ENCODE results near the gene CLEC2D.

CLEC2D gene

DNA sequence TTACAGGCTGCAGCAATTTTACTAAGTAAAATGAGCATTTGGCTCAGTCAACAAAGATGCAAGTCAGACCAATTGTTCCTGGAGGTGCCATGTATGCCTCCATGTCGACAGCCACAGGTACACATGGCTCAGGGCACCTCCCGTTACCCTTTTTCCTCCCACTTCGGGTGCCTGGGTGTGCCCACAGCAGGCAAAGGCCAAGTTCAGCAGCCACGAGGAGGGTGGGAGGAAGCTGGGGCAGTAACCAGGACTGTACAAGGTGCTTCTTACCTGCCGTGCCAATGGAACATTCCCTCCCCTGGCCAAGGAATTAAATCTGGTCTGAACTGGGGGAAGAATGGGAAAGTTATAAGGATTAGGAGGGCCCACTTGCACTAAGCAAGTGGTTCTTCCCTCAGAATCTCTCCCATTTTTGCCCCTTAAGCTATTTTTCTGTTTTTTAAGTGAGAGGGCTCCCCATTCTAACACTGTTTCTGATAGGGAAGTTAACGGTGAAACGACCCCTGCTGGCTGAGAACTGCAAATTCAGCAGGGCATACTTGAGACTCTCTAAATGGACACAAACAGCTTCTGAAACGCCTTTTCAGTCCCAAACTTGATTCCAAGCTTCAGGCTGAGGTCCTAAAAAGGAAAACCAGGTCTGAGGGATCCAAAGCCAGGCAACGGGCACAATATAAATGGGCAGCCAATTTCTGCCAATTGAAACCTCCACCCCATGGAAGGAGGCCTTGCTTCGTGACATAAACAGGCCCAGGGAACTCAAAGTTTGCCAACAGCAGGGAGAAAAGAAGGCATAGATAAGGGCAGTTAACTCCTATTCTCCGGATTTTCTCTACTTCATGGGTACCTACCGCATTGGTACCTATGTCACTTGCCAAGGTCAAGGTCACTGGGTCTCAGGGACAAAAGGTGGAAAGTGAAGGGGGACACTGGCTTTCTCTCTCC is 38.6 kb downstream of the CLEC2D start:
- H3K9ac ChIP-seq (ENCODE audit: low read depth, low read length, poor library complexity), result no peak overlapping the region
- peak; percentile 29 for DNase-seq (ENCODE audit: low spot score)
- no peak overlapping the region for H4K91ac ChIP-seq (ENCODE audit: low read depth, low read length, poor library complexity)
- no peak overlapping the region for H3K4me3 ChIP-seq (ENCODE audit: low read length in 2 of 2)
- no peak overlapping the region for H3K4ac ChIP-seq (ENCODE audit: low read length)
- H2BK120ac ChIP-seq (ENCODE audit: low read depth, low read length), result no peak overlapping the region
- WGBS, 2 donors (ENCODE audit: extremely low coverage in 2 of 2, insufficient read length in 2 of 2, insufficient replicate concordance in 1 of 2), result no CpG with 5 or more reads among the region's 12 CpGs
- H3K27ac ChIP-seq (replicated peaks; ENCODE audit: low read length), result no peak overlapping the region
- H3K9me3 ChIP-seq (replicated peaks in 1 of 2; ENCODE audit: control insufficient read depth in 2 of 2, insufficient read depth in 1 of 2, low read depth in 1 of 2, low read length in 2 of 2), result no peaks in the 10 kb centered on the region
- no peaks in the 10 kb centered on the region for H3K4me1 ChIP-seq (ENCODE audit: control insufficient read depth in 2 of 2, insufficient read depth in 1 of 2, low read depth in 1 of 2, low read length in 2 of 2)
- no peak overlapping the region for H3K23ac ChIP-seq (ENCODE audit: low read depth, low read length, poor library complexity)
- no peaks in the 10 kb centered on the region for H3K36me3 ChIP-seq (replicated peaks in 1 of 2; ENCODE audit: control insufficient read depth in 2 of 2, insufficient read depth in 2 of 2, low read length in 2 of 2)
- no peaks in the 10 kb centered on the region for H3K79me1 ChIP-seq (ENCODE audit: low read depth, low read length)
- H2AFZ ChIP-seq (ENCODE audit: low read length), result peak overlapping the region; percentile 75
- no peak overlapping the region for H2BK15ac ChIP-seq (ENCODE audit: low read length)
- no peak overlapping the region for H2BK12ac ChIP-seq (ENCODE audit: low read length)
- H3K27me3 ChIP-seq (ENCODE audit: control insufficient read depth in 3 of 3, insufficient read depth in 3 of 3, low read depth in 1 of 3, low read length in 3 of 3), result no peaks in the 10 kb centered on the region
- H3K4me2 ChIP-seq (ENCODE audit: insufficient read depth, low read length, poor library complexity, severe bottlenecking), result no peak overlapping the region
- H2BK5ac ChIP-seq (ENCODE audit: low read length), result no peak overlapping the region
- no peak overlapping the region for H2AK5ac ChIP-seq (ENCODE audit: low read depth, low read length)
- H4K8ac ChIP-seq (ENCODE audit: low read depth, low read length), result no peak overlapping the region
- H3K14ac ChIP-seq (ENCODE audit: low read length), result no peak overlapping the region
- peak overlapping the region; percentile 53 for H3K18ac ChIP-seq (ENCODE audit: low read length)

DNA sequence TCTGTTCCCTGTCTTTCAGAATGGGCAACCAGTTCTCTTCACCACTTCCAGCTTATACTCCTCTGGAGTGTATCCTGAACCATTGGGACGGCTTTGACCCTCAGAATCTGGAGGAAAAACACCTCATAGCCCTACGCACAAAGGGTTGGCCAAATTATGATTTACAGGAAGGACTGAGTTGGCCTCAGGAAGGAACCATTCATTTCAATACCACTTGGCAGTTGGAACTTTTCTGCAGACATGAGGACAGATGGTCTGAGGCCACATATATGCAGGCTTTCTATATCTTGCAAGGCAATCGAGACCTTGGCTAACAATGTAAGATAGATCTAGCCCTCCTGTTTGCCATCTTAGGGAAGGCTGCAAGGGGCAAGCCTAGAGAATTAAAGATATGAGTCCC is 39.3 kb downstream of the CLEC2D start:
- H4K91ac ChIP-seq (ENCODE audit: low read depth, low read length, poor library complexity), result no peak overlapping the region
- H3K9me3 ChIP-seq (replicated peaks in 1 of 2; ENCODE audit: control insufficient read depth in 2 of 2, insufficient read depth in 1 of 2, low read depth in 1 of 2, low read length in 2 of 2), result no peaks in the 10 kb centered on the region
- H2BK12ac ChIP-seq (ENCODE audit: low read length), result no peak overlapping the region
- no peaks in the 10 kb centered on the region for H3K4me1 ChIP-seq (ENCODE audit: control insufficient read depth in 2 of 2, insufficient read depth in 1 of 2, low read depth in 1 of 2, low read length in 2 of 2)
- H3K14ac ChIP-seq (ENCODE audit: low read length), result no peak overlapping the region
- no peak overlapping the region for H3K9ac ChIP-seq (ENCODE audit: low read depth, low read length, poor library complexity)
- WGBS, 2 donors (ENCODE audit: extremely low coverage in 2 of 2, insufficient read length in 2 of 2, insufficient replicate concordance in 1 of 2), result no CpG with 5 or more reads among the region's 3 CpGs
- H3K36me3 ChIP-seq (replicated peaks in 1 of 2; ENCODE audit: control insufficient read depth in 2 of 2, insufficient read depth in 2 of 2, low read length in 2 of 2), result no peaks in the 10 kb centered on the region
- H2AFZ ChIP-seq (ENCODE audit: low read length), result no peak overlapping the region
- H3K79me1 ChIP-seq (ENCODE audit: low read depth, low read length), result no peaks in the 10 kb centered on the region
- no peak overlapping the region for H3K18ac ChIP-seq (ENCODE audit: low read length)
- H3K4ac ChIP-seq (ENCODE audit: low read length), result no peak overlapping the region
- no peak overlapping the region for H3K23ac ChIP-seq (ENCODE audit: low read depth, low read length, poor library complexity)
- no peak overlapping the region for H2BK15ac ChIP-seq (ENCODE audit: low read length)
- H3K4me3 ChIP-seq (ENCODE audit: low read length in 2 of 2), result no peak overlapping the region
- no peak overlapping the region for H3K27ac ChIP-seq (replicated peaks; ENCODE audit: low read length)
- DNase-seq (ENCODE audit: low spot score), result no peak
- H4K8ac ChIP-seq (ENCODE audit: low read depth, low read length), result no peak overlapping the region
- no peak overlapping the region for H2BK5ac ChIP-seq (ENCODE audit: low read length)
- no peak overlapping the region for H3K4me2 ChIP-seq (ENCODE audit: insufficient read depth, low read length, poor library complexity, severe bottlenecking)
- H3K27me3 ChIP-seq (ENCODE audit: control insufficient read depth in 3 of 3, insufficient read depth in 3 of 3, low read depth in 1 of 3, low read length in 3 of 3), result no peaks in the 10 kb centered on the region
- H2AK5ac ChIP-seq (ENCODE audit: low read depth, low read length), result no peak overlapping the region
- no peak overlapping the region for H2BK120ac ChIP-seq (ENCODE audit: low read depth, low read length)

GRCh38 chr12:9710584-9711375 is 41.3 kb downstream of the CLEC2D start:
- H4K8ac ChIP-seq (ENCODE audit: low read depth, low read length), result peak overlapping the region; percentile 24
- H3K4me1 ChIP-seq (ENCODE audit: control insufficient read depth in 2 of 2, insufficient read depth in 1 of 2, low read depth in 1 of 2, low read length in 2 of 2), result no peaks in the 10 kb centered on the region
- no peaks in the 10 kb centered on the region for H3K36me3 ChIP-seq (replicated peaks in 1 of 2; ENCODE audit: control insufficient read depth in 2 of 2, insufficient read depth in 2 of 2, low read length in 2 of 2)
- no peaks in the 10 kb centered on the region for H3K79me1 ChIP-seq (ENCODE audit: low read depth, low read length)
- H3K4me2 ChIP-seq (ENCODE audit: insufficient read depth, low read length, poor library complexity, severe bottlenecking), result no peak overlapping the region
- H2BK120ac ChIP-seq (ENCODE audit: low read depth, low read length), result no peak overlapping the region
- H3K27me3 ChIP-seq (ENCODE audit: control insufficient read depth in 3 of 3, insufficient read depth in 3 of 3, low read depth in 1 of 3, low read length in 3 of 3), result no peaks in the 10 kb centered on the region
- H3K18ac ChIP-seq (ENCODE audit: low read length), result peak overlapping the region; percentile 13
- no peak overlapping the region for H3K27ac ChIP-seq (replicated peaks; ENCODE audit: low read length)
- no peak overlapping the region for H2AK5ac ChIP-seq (ENCODE audit: low read depth, low read length)
- H3K14ac ChIP-seq (ENCODE audit: low read length), result peak overlapping the region; percentile 79
- no peak overlapping the region for H2AFZ ChIP-seq (ENCODE audit: low read length)
- H2BK15ac ChIP-seq (ENCODE audit: low read length), result no peak overlapping the region
- H3K9ac ChIP-seq (ENCODE audit: low read depth, low read length, poor library complexity), result no peak overlapping the region
- DNase-seq (ENCODE audit: low spot score), result no peak
- no peak overlapping the region for H2BK12ac ChIP-seq (ENCODE audit: low read length)
- H3K4me3 ChIP-seq (ENCODE audit: low read length in 2 of 2), result peak overlapping the region in 1 of 2 donors; percentile 68
- H4K91ac ChIP-seq (ENCODE audit: low read depth, low read length, poor library complexity), result no peak overlapping the region
- H3K9me3 ChIP-seq (replicated peaks in 1 of 2; ENCODE audit: control insufficient read depth in 2 of 2, insufficient read depth in 1 of 2, low read depth in 1 of 2, low read length in 2 of 2), result no peaks in the 10 kb centered on the region
- no CpG with 5 or more reads among the region's 3 CpGs for WGBS, 2 donors (ENCODE audit: extremely low coverage in 2 of 2, insufficient read length in 2 of 2, insufficient replicate concordance in 1 of 2)
- no peak overlapping the region for H3K23ac ChIP-seq (ENCODE audit: low read depth, low read length, poor library complexity)
- no peak overlapping the region for H2BK5ac ChIP-seq (ENCODE audit: low read length)
- H3K4ac ChIP-seq (ENCODE audit: low read length), result no peak overlapping the region

- Histone ChIP-seq H3K4me2 (ENCODE audit: insufficient read depth, low read length, poor library complexity, severe bottlenecking) (no peak overlapping the region), H3K9me3 (replicated peaks in 1 of 2; ENCODE audit: control insufficient read depth in 2 of 2, insufficient read depth in 1 of 2, low read depth in 1 of 2, low read length in 2 of 2) (no peaks in the 10 kb centered on the region), H3K23ac (ENCODE audit: low read depth, low read length, poor library complexity) (no peak overlapping the region), H3K4ac (ENCODE audit: low read length) (no peak overlapping the region), H4K91ac (ENCODE audit: low read depth, low read length, poor library complexity) (no peak overlapping the region), H3K4me1 (ENCODE audit: control insufficient read depth in 2 of 2, insufficient read depth in 1 of 2, low read depth in 1 of 2, low read length in 2 of 2) (no peaks in the 10 kb centered on the region), H4K8ac (ENCODE audit: low read depth, low read length) (no peak overlapping the region), H3K27me3 (ENCODE audit: control insufficient read depth in 3 of 3, insufficient read depth in 3 of 3, low read depth in 1 of 3, low read length in 3 of 3) (no peaks in the 10 kb centered on the region), H3K79me1 (ENCODE audit: low read depth, low read length) (no peaks in the 10 kb centered on the region), H3K36me3 (replicated peaks in 1 of 2; ENCODE audit: control insufficient read depth in 2 of 2, insufficient read depth in 2 of 2, low read length in 2 of 2) (no peaks in the 10 kb centered on the region), H2BK120ac (ENCODE audit: low read depth, low read length) (no peak overlapping the region), H2BK15ac (ENCODE audit: low read length) (no peak overlapping the region), H3K4me3 (ENCODE audit: low read length in 2 of 2) (no peak overlapping the region), H2BK5ac (ENCODE audit: low read length) (no peak overlapping the region), H2AFZ (ENCODE audit: low read length) (no peak overlapping the region), H3K9ac (ENCODE audit: low read depth, low read length, poor library complexity) (no peak overlapping the region), H2BK12ac (ENCODE audit: low read length) (no peak overlapping the region), H2AK5ac (ENCODE audit: low read depth, low read length) (no peak overlapping the region), H3K27ac (replicated peaks; ENCODE audit: low read length) (no peak overlapping the region), H3K18ac (ENCODE audit: low read length) (no peak overlapping the region), H3K14ac (ENCODE audit: low read length) (no peak overlapping the region)
- no CpG with 5 or more reads among the region's 1 CpG for WGBS, 2 donors (ENCODE audit: extremely low coverage in 2 of 2, insufficient read length in 2 of 2, insufficient replicate concordance in 1 of 2)
- DNase-seq (ENCODE audit: low spot score), result no peak
Measured at GRCh38 chr12:9711664-9712063, 42.2 kb downstream of the CLEC2D start.

Data from neuronal stem cell (in vitro differentiated cells).